ENCODE results near the gene TSHZ1. TPM values are rescaled to one million over a fixed set of nuclear protein-coding genes. Genes with fewer than 3 reads are reported as not detected.
"Not testable (repeated sequence)": the region's sequence is repeated elsewhere in the genome, so short reads cannot be mapped to it uniquely, and the experiment has no call there.

Gene TSHZ1
- total RNA-seq, 1 experiment from 2014 or later: 7.3 TPM

DNA sequence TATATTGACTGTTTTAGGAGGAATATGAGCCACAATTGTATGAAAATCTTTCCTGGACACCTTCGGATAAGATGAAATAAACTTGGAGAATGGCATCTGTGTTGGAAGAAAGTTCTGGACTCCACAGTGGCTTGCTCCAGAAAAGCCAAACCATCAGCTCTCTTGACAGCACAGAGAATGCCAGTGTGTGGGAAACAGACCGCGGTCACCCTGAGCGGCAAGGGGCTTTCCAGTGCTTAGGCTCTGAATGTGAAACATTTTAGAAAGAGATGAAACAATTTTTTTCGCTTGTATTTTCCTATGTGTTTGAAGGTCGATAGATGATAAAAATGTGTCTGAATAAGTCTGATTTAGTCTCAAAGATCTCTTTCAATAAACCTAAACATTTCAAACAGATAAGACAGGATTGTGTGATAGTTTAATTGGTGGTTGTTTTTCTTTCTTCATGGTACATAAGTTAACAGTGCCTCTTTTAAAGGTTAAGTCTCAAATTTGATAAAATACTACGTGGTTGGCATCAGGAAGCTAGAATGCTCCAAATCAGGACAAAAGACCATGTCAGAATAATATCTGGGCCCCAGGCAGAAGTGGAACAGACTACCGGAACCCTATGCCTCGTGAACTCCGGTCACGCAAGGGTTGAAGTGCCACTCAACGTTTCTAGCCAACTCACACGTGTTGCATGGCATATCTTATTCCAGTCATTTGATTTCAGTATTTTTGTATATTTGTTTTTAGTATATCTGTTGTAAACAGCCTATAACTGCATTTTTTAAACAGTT is 30.6 kb upstream of the TSHZ1 start:
- DNase-seq (ENCODE audit: low read depth): no peak

DNA sequence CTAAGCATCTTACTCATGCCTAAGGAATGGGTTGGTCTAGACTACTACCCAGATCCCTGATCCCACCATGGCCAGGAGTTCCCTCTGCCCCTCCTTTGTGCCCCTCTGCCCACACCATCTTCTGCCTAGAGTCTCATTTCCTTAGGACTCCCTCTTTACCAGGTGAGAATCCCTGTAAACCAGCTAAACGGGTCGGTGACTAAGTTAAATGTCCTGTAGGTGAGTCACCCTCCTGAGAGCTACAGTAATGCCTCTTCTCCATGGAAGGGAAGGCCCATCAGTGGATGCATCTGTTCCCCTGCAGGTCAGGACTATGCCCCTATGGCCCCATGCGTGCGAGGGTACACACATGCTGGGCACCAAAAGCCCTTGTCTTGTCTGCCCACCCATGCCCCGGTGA is 27.1 kb upstream of the TSHZ1 start:
- DNase-seq (ENCODE audit: low read depth): no peak

GRCh38 chr18:75183973-75184493 is 26.6 kb upstream of the TSHZ1 start:
- no peak for DNase-seq (ENCODE audit: low read depth)

DNA sequence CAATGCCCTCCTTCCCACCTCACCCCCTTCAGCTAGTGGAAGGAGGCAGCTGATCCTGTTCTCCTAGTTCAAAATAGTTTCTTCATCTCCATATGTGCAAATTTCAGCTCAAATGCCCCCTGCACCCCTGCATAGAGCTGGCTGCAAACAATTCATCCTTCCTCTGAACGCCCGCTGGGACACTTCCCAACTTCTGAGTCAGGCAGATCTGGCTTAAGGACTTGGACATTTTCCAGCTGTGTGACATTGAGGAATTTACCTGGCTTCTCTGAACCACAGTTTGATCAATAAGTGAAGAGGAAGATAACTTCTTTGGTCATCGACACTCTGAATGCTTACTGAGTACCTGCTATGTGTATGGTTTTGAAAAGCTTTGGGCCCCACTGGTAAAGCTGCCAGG is 25.1 kb upstream of the TSHZ1 start:
- no peak for DNase-seq (ENCODE audit: low read depth)

DNA sequence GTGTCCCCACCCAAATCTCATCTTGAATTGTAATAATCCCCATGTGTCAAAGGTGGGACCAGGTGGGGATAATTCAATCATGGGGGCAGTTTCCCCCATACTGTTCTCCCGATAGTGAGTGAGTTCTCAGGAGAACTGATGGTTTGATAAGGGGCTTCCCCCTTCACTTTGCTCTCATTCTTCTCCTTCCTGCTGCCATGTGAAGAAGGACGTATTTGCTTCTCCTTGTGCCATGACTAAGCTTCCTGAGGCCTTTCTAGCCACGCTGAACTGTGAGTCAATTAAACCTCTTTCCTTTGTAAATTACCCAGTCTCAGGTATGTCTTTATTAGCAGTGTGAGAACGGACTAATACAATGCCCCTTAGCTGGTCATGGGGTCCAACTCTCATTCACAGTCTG is 22.9 kb upstream of the TSHZ1 start:
- not testable (repeated sequence) for DNase-seq (ENCODE audit: low read depth)

DNA sequence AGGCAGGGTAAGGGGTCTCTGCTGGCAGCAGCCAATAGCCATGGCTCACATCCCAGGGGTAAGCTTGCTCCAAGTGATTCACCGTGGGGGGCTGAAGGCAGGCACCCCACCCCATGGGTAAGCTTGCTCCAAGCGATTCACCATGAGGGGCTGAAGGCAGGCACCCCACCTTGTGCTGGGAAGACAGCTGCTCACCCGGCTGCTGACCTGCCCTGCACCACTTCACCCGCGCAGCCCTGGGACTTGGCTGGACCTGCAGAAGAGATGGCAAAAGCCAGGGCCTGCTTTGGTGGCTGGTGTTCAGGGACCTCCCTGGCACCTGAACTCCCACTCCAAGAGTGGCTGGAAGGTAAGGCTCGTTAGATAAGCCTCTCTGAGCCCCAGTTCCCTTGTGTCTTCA is 20.9 kb upstream of the TSHZ1 start:
- DNase-seq (ENCODE audit: low read depth): no peak

GRCh38 chr18:75192899-75193298 is 17.7 kb upstream of the TSHZ1 start:
- DNase-seq (ENCODE audit: low read depth): no peak

DNA sequence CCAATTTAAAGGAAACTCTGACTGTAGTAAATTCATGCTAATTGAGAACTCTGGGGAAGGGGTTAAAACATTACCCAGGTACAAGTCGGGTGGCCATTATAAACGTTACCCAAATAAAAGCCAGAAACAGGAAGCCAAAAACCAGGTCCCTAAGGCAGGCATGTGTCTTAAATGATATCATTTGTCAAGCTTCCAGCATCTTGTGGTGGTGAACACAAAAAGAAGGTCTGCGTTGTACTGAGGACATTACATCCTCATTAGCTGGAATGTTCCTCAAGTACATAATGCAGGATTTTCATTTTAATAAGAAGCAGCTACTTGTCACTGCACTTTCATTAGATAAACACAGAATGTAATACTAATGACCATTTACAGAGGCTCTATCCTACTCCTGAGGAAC is 12.6 kb upstream of the TSHZ1 start:
- DNase-seq (ENCODE audit: low read depth): no peak

DNA sequence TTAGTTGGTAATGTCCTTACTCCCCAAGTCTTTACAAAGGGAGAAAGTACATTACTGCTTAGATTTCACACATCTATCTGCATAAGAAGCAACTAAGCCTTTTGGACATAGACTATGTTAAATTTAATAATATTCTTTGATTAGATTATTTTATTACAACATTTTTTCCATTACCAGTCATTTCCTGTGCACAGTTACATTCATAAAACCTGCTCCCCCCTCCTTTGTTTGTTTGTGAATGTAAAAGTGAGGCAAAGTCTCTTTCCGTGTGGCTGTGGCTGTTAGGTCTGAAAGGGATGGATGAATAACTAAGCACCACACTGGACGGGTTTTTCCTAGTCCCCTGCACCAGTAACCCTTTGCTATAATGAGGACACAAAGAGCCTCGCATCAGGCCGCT is 11.3 kb upstream of the TSHZ1 start:
- no peak for DNase-seq (ENCODE audit: low read depth)

DNA sequence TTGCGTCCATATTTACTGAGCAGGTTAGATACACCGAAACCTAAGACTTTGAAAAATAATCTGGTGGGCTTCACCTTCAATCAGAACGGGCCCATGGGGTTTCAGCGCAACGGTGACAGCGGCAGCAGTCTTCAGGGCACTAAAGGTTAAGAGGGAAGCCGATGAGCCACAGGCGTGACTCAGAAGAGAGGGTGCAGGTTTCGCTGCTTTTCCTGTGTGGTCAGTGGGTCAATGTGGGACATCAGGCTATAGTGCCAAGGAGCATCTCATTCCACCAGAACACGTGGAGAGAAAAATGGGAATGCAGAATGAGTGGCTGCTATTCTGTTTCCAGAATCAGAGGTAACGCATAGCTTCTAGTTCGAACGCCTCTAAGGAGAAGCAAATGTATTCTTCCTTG is 10.5 kb upstream of the TSHZ1 start:
- DNase-seq (ENCODE audit: low read depth): no peak

GRCh38 chr18:75200605-75201280 is 9.9 kb upstream of the TSHZ1 start:
- DNase-seq (ENCODE audit: low read depth): no peak

DNA sequence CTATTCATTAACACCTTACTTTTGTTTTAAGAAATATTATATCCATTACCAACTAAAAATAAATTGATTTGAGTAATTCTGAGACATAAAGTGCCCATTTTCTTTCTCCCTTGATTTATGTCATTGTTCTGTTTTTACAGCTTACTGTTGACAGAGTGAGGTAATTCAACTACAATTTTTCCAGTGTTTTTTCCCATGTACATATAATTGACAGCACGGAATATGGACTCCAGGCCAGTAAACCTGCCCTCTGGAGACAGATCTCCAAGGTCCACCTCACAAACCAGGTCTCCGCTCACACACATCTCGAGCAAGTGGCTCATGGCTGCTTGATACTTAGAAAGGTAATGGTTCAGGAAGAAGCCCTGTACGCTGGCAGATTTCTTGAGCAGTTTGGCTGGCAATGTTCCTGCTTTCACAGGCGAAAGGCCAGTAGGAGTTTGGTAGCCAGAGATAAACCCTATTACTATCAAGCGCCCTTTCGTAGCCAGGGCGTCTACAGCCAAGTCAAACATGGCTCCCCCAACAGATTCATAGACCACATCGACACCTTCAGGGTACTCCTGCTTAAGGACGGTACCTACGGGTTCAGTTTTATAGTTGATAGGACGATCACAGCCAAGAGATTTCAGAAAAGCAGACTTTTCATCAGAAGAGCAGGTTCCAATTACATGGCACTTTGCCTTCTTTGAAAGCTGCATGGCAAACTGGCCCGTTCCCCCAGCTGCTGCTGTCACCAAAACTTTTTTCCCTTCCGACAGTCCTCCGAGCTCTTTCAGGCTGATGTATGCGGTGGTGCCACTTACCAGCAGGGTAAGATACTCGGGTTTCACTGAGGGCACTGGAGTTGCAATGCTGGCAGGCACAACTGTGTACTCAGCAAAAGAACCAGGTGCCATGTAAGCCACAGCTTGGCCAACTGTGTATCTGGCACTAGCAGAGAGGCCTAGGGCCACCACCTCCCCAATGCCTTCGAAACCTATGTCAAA is 9.0 kb upstream of the TSHZ1 start:
- no peak for DNase-seq (ENCODE audit: low read depth)

DNA sequence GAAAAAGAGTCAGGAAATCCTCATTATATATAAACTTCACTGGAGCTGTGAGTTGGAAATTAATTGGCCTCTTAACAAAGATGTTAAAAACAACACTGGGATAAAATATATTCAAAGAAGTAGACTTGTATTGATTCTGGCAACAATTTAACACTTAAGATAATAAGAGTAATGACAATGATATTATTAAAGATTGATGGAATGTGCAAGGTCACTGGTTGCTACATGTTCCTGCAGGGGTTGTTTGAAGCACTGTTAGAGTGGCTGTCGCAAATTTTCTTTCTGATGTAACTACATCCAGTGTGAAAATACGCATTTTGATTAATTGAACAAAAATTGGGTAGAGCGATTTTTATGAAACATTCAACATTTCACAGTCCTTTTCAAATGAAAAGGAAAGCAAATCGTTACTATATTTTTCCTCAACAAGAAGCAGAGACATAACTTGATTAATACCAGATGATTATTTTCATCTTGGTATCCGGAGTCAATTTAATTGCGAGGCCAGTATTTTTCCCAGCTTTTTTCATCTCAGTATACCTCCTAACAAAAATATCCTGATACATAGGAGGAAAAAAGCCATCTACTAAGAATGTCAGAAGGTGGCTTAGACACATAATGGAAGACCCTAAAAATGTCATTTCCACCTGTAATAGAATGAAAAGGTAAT is 7.8 kb upstream of the TSHZ1 start:
- DNase-seq (ENCODE audit: low read depth): no peak

GRCh38 chr18:75203416-75204268 is 7.0 kb upstream of the TSHZ1 start:
- DNase-seq (ENCODE audit: low read depth): no peak

- no peak for DNase-seq (ENCODE audit: low read depth)
Measured at GRCh38 chr18:75204269-75204731, 6.3 kb upstream of the TSHZ1 start.

- no peak for DNase-seq (ENCODE audit: low read depth)
Measured at GRCh38 chr18:75204732-75205513, 5.7 kb upstream of the TSHZ1 start.

DNA sequence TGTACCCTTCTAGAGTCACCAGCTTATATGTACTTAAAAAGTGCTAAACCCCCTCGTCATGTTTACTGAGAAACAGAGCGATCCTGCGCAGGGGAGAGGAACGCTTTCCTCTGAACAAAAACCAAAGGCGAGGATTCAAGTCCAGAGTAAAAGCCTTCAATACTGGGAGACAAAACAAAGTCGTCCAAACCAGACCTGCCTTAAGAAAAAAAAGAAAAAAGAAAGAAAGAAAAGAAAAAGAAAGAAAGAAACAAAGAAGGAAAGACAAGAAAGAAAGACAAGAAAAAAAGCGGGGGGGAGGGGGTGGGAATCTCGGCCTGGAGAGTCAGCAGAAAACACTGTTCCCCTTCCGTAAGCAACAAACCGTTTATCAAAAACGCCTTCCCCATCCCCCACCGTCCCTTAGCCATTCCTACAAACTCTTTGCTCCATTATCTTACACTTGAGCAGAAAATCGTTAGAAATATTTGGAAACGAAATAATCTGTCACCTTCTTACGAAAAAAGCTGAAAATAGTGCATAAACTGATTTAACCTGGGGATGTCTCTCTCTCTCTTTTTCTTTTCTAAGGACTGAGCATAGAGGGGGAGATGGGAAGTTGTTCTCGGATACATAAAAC is 5.0 kb upstream of the TSHZ1 start:
- no peak for DNase-seq (ENCODE audit: low read depth)

- DNase-seq (ENCODE audit: low read depth): no peak
Measured at GRCh38 chr18:75206452-75207309, 3.9 kb upstream of the TSHZ1 start.
